Measurements from ENCODE around the gene OSBPL8. TPM values are rescaled to one million over a fixed set of nuclear protein-coding genes. Genes with fewer than 3 reads are reported as not detected.

Gene OSBPL8
- total and polyA plus RNA-seq, 10 of the 15 experiments (the other 5 are each of a cell fraction or from before 2014, with no cell fraction given): 10.4 to 58.0 (median 32.0) TPM

Small RNA genes within 50 kb of the gene (small RNA-seq; reads per million reads assigned to genes)
- not detected for gene RN7SKP172

Other genes with a start within 250 kb of the OSBPL8 start
- 5.5 and 6.5 TPM in 2 replicates for gene BBS10, start 211.4 kb downstream of the OSBPL8 start, total RNA-seq (2014; rRNA removed)
- 6.0 and 6.3 TPM in 2 replicates for gene BBS10, start 211.4 kb downstream of the OSBPL8 start, total RNA-seq (2014; rRNA removed; fragmentation: Illumina TruSeq; extraction: Trizol)
- gene BBS10, start 211.4 kb downstream of the OSBPL8 start, total RNA-seq (2021): 4.2 and 5.2 TPM in 2 replicates
- gene BBS10, start 211.4 kb downstream of the OSBPL8 start, polyA plus RNA-seq (2011; rRNA removed): 9.8 and 15.9 TPM in 2 replicates
- gene BBS10, start 211.4 kb downstream of the OSBPL8 start, polyA plus RNA-seq (2014; fragmentation: Illumina TruSeq; extraction: Trizol): 6.5 and 9.2 TPM in 2 replicates
- 1 to 10 TPM; 1.2 to 1.5 TPM for gene BBS10, start 211.4 kb downstream of the OSBPL8 start, polyA plus RNA-seq (2014; fragmentation: Nextera tagmentation; extraction: Ambion mirVana)
- 3.9 and 5.4 TPM in 2 replicates for gene BBS10, start 211.4 kb downstream of the OSBPL8 start, polyA plus RNA-seq (2014; rRNA removed)
- gene BBS10, start 211.4 kb downstream of the OSBPL8 start, polyA plus RNA-seq (2016; fragmentation: Nextera tagmentation; extraction: Ambion mirVana): 1 to 10 TPM; 6.3 to 7.8 TPM
- gene ZDHHC17, start 204.3 kb upstream of the OSBPL8 start, total RNA-seq (2014; rRNA removed): 27.7 and 29.7 TPM in 2 replicates
- 26.7 and 30.7 TPM in 2 replicates for gene ZDHHC17, start 204.3 kb upstream of the OSBPL8 start, total RNA-seq (2014; rRNA removed; fragmentation: Illumina TruSeq; extraction: Trizol)
- gene ZDHHC17, start 204.3 kb upstream of the OSBPL8 start, total RNA-seq (2021): 19.0 and 19.2 TPM in 2 replicates
- 50.0 and 67.2 TPM in 2 replicates for gene ZDHHC17, start 204.3 kb upstream of the OSBPL8 start, polyA plus RNA-seq (2011; rRNA removed)
- gene ZDHHC17, start 204.3 kb upstream of the OSBPL8 start, polyA plus RNA-seq (2014; fragmentation: Illumina TruSeq; extraction: Trizol): 19.4 and 26.8 TPM in 2 replicates
- 1 to 10 TPM; 4.3 to 4.9 TPM for gene ZDHHC17, start 204.3 kb upstream of the OSBPL8 start, polyA plus RNA-seq (2014; fragmentation: Nextera tagmentation; extraction: Ambion mirVana)
- 18.7 and 21.8 TPM in 2 replicates for gene ZDHHC17, start 204.3 kb upstream of the OSBPL8 start, polyA plus RNA-seq (2014; rRNA removed)
- gene ZDHHC17, start 204.3 kb upstream of the OSBPL8 start, polyA plus RNA-seq (2016; fragmentation: Nextera tagmentation; extraction: Ambion mirVana): 10 to 100 TPM; 12.0 to 13.1 TPM

Data from GM12878 (cell line).